NT2/D1 (cell line): Measurements from ENCODE around the gene GPR3.

Experiments used
- SUZ12 ChIP-seq: IDR thresholded peaks from 2 replicates; pipeline ENCODE4 v1.6.1; 2011; ENCODE audit not compliant: insufficient read length, insufficient read depth; ENCODE audit errors: extremely low read depth
- YY1 ChIP-seq: IDR thresholded peaks from 2 replicates; pipeline ENCODE4 v1.6.1; 2011; ENCODE audit not compliant: insufficient read length, insufficient read depth
- ZNF274 ChIP-seq: IDR thresholded peaks from 2 replicates; pipeline ENCODE4 v1.6.1; 2011; ENCODE audit warnings: mild to moderate bottlenecking, low read depth, low read length

GRCh38 chr1:27367160-27367650 lies 25.2 kb upstream of the GPR3 start:
- TF ChIP-seq ZNF274: no peak
- TF ChIP-seq YY1: no peak
- no peak for TF ChIP-seq SUZ12
